Kidney (tissue), 14 donors: ENCODE results near the gene NT5C2. TPM values are rescaled to one million over a fixed set of nuclear protein-coding genes. Genes with fewer than 3 reads are reported as not detected.

ENCODE experiments used
- DNase-seq, 5 donors: peaks; one replicate each; pipeline ENCODE4 v3.0.0-alpha.2; 2013 to 2020
- FAIRE-seq: peaks from 2 replicates; lab custom pipeline; 2012; peaks lifted over from hg19 to GRCh38; lab: Jason Lieb, UNC
- H3K27ac ChIP-seq, 2 donors: one replicate each; pipeline ENCODE4 v1.7.0; 2013; ENCODE audit warnings: low read depth in 2 of 2, low read length in 2 of 2, inconsistent platforms in 1 of 2
- H3K27me3 ChIP-seq: one replicate; pipeline ENCODE4 v1.7.1; 2013; ENCODE audit warnings: low read length, inconsistent platforms; ENCODE audit not compliant: control insufficient read depth, insufficient read depth
- H3K36me3 ChIP-seq, 3 donors: one replicate each; pipeline versions ENCODE4 v1.7.0 to v1.7.1; 2013; ENCODE audit warnings: low read length in 3 of 3, control low read depth in 1 of 3, inconsistent platforms in 1 of 3; ENCODE audit not compliant: insufficient read depth in 3 of 3, control insufficient read depth in 2 of 3
- H3K4me1 ChIP-seq, 3 donors: one replicate each; pipeline versions ENCODE4 v1.7.0 to v1.7.1; 2013; ENCODE audit warnings: low read length in 3 of 3, inconsistent platforms in 1 of 3, low read depth in 1 of 3; ENCODE audit not compliant: control insufficient read depth in 2 of 3, insufficient read depth in 2 of 3
- H3K4me3 ChIP-seq, 3 donors: one replicate each; pipeline versions ENCODE4 v1.7.0 to v1.8.1; 2013; ENCODE audit warnings: low read length in 3 of 3, control low read depth in 1 of 3, inconsistent platforms in 1 of 3
- H3K9ac ChIP-seq, 3 donors: one replicate each; pipeline versions ENCODE4 v1.7.0 to v1.7.1; 2013; ENCODE audit warnings: low read length in 3 of 3, control low read depth in 1 of 3, inconsistent platforms in 1 of 3
- H3K9me3 ChIP-seq, 3 donors: one replicate each; pipeline versions ENCODE4 v1.7.0 to v1.7.1; 2013; ENCODE audit warnings: low read length in 3 of 3, control low read depth in 1 of 3, inconsistent platforms in 1 of 3; ENCODE audit not compliant: control insufficient read depth in 2 of 3, insufficient read depth in 1 of 3
- intact Hi-C: fragments of 100-400 bp; cut with DNase I; formaldehyde crosslinking; loops from one replicate; pipeline ENCODE4 v1.11.1; 2022
- polyA plus RNA-seq: library from polyadenylated mRNA; stranded (reverse); fragments of 350-450 nt; fragmentation: Illumina TruSeq; extraction: RNeasy Lipid Tissue Mini Kit (QIAGEN cat#74804); gene quantifications from one replicate; pipeline ENCODE4 v1.2.3, GENCODE V29; 2014; ENCODE audit warnings: low read depth, low replicate concordance; ENCODE audit not compliant: insufficient read depth
- total RNA-seq: library from RNA; stranded (reverse); fragmentation: NEBNext Ultra II Directional; extraction: Animal tissue kit (Norgen Biotek cat#: 25700); gene quantifications from one replicate; pipeline ENCODE4 v1.2.1, GENCODE V29; 2021
- TF ChIP-seq, protein P1 (sequence below): IDR thresholded peaks from 3 replicates; pipeline ENCODE4 v1.5.1; 2012; ENCODE audit warnings: mild to moderate bottlenecking, moderate library complexity, borderline replicate concordance; ENCODE audit not compliant: insufficient read depth; ENCODE audit errors: extremely low read depth
- donor health status: control.
- donor health status: control.
- donor health status: control.
- donor health status: control.
- donor health status: control.
- donor health status: DM: yes; HTN: yes; CAD: no.
- donor health status: Normal renal cell carcinoma (clear cell type).

Gene NT5C2
- total and polyA plus RNA-seq, 2 donors from 2014 or later = 30.9 to 91.7 TPM

DNA sequence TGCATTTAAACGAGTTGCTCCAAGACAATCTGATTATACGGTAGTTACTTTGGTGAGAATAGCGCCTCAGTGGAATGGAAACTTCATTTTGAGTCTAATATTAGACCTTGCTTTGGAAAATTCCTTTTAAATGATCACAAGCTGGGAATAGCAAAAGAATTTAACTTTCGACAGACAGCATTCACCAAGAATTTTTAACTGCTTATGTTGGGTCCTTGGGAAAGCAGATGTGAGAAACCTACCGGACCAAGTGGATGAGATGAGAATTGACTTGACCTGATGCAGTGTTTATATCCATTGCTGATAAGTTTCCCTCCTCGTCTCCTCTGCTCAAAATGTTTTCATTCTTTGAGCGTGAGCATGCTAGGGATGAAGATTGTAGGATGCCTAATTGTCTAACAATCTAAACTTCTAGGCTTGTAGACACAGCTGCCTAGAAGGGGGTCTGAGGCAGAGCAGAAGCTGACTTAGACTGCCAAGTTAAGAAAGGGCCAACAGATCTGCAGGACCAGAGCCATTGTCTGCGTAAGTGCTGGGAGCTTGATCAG, 148.1 kb downstream of the NT5C2 start:
- peak overlapping the region in 1 of 3 donors; percentile 7 for H3K4me3 ChIP-seq
- FAIRE-seq (no peak), DNase-seq (no peak)
- H3K9ac ChIP-seq = peak overlapping the region in 1 of 3 donors; percentile 59
- peak overlapping the region in 1 of 2 donors; percentile 18 for H3K27ac ChIP-seq
- intact Hi-C loops = no loop called here
- TF ChIP-seq, protein P1, sequence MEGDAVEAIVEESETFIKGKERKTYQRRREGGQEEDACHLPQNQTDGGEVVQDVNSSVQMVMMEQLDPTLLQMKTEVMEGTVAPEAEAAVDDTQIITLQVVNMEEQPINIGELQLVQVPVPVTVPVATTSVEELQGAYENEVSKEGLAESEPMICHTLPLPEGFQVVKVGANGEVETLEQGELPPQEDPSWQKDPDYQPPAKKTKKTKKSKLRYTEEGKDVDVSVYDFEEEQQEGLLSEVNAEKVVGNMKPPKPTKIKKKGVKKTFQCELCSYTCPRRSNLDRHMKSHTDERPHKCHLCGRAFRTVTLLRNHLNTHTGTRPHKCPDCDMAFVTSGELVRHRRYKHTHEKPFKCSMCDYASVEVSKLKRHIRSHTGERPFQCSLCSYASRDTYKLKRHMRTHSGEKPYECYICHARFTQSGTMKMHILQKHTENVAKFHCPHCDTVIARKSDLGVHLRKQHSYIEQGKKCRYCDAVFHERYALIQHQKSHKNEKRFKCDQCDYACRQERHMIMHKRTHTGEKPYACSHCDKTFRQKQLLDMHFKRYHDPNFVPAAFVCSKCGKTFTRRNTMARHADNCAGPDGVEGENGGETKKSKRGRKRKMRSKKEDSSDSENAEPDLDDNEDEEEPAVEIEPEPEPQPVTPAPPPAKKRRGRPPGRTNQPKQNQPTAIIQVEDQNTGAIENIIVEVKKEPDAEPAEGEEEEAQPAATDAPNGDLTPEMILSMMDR = no peak
- H3K36me3 ChIP-seq = no peaks in the 10 kb centered on the region
- peaks cover 0 to 6% (median 0%) of the 10 kb centered on the region in 3 donors for H3K4me1 ChIP-seq
- H3K27me3 ChIP-seq = no peaks in the 10 kb centered on the region
- H3K9me3 ChIP-seq = no peaks in the 10 kb centered on the region

GRCh38 chr10:103042908-103043307, 150.2 kb downstream of the NT5C2 start:
- Histone ChIP-seq H3K27me3 (no peaks in the 10 kb centered on the region), H3K4me1 (peaks cover 0 to 6% (median 0%) of the 10 kb centered on the region in 3 donors), H3K36me3 (no peaks in the 10 kb centered on the region), H3K9ac (no peak overlapping the region), H3K27ac (no peak overlapping the region), H3K4me3 (no peak overlapping the region), H3K9me3 (no peaks in the 10 kb centered on the region)
- no peak for DNase-seq
- TF ChIP-seq, protein P1 = no peak
- intact Hi-C loops = no loop called here
- FAIRE-seq = no peak

GRCh38 chr10:103042129-103042528, 150.9 kb downstream of the NT5C2 start:
- Histone ChIP-seq H3K4me3 (no peak overlapping the region), H3K27me3 (no peaks in the 10 kb centered on the region), H3K9ac (no peak overlapping the region), H3K4me1 (peaks cover 0 to 6% (median 0%) of the 10 kb centered on the region in 3 donors), H3K27ac (no peak overlapping the region), H3K9me3 (no peaks in the 10 kb centered on the region), H3K36me3 (no peaks in the 10 kb centered on the region)
- DNase-seq (no peak), FAIRE-seq (no peak)
- intact Hi-C loops = no loop called here
- TF ChIP-seq, protein P1 = no peak

DNA sequence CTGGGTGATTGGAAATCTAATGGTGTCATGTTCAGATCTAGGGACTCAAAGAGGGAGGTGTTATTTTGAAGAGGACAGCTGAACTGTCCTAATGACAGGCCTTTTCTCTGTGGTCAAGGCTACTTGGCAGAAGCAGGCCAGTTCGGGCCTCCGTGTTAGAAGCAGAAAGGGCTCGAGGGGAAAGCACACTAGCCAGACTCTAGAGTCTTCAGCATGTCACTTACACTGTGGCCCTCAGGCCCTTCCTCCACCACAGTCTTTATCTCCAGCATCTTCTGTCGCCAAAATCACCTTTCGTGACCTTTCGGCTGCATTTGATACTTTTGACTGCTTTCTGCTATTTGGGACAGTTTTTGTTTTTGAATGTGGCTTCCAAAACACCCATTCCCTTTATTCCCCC, 151.7 kb downstream of the NT5C2 start:
- Histone ChIP-seq H3K4me3 (no peak overlapping the region), H3K9ac (no peak overlapping the region), H3K4me1 (peaks cover 0 to 6% (median 0%) of the 10 kb centered on the region in 3 donors), H3K27ac (no peak overlapping the region), H3K27me3 (no peaks in the 10 kb centered on the region), H3K36me3 (no peaks in the 10 kb centered on the region), H3K9me3 (no peaks in the 10 kb centered on the region)
- intact Hi-C loops = no loop called here
- TF ChIP-seq, protein P1 = no peak
- no peak for DNase-seq
- FAIRE-seq = no peak
